Measurements from ENCODE around the gene CCSER1. TPM values are rescaled to one million over a fixed set of nuclear protein-coding genes. Genes with fewer than 3 reads are reported as not detected.

CCSER1 gene
- total and polyA plus RNA-seq, 4 donors, result 0.18 to 2.3 (median 1.2) TPM

GRCh38 chr4:91319556-91320268 lies 1192.5 kb downstream of the CCSER1 start:
- TF ChIP-seq NR2F2 (IDR thresholded peaks at IDR 0.05) (no peak), GABPA (IDR thresholded peaks at IDR 0.05 in 1 of 2, conservative IDR thresholded peaks at IDR 0.05 in 1 of 2) (no peak), YY1 (IDR thresholded peaks at IDR 0.05) (no peak), RAD21 (IDR thresholded peaks at IDR 0.05) (no peak), HNF4G (IDR thresholded peaks at IDR 0.05) (no peak), TAF1 (conservative IDR thresholded peaks at IDR 0.05) (no peak), FOXA2 (IDR thresholded peaks at IDR 0.05) (no peak), ATF3 (IDR thresholded peaks at IDR 0.05) (no peak), MAX (IDR thresholded peaks at IDR 0.05) (no peak), HNF4A (conservative IDR thresholded peaks at IDR 0.05) (no peak), JUND (IDR thresholded peaks at IDR 0.05) (no peak), SP1 (IDR thresholded peaks at IDR 0.05) (no peak), EGR1 (IDR thresholded peaks at IDR 0.05; ENCODE audit: low read depth in 2 of 2) (no peak), CTCF (IDR thresholded peaks at IDR 0.05; ENCODE audit: low read depth, low read length, missing input control) (no peak), REST (IDR thresholded peaks at IDR 0.05) (no peak), FOXA1 (IDR thresholded peaks at IDR 0.05) (no peak), RXRA (IDR thresholded peaks at IDR 0.05) (no peak), ZBTB33 (IDR thresholded peaks at IDR 0.05) (no peak)
- no peaks in the 10 kb centered on the region for H3K27me3 ChIP-seq (ENCODE audit: control insufficient read depth in 4 of 4, insufficient read depth in 4 of 4, low read length in 3 of 4)
- DNase-seq (ENCODE audit: low spot score), result no peak
- H3K9ac ChIP-seq (ENCODE audit: low read depth in 1 of 2, low read length in 2 of 2), result no peak overlapping the region
- no peaks in the 10 kb centered on the region for H3K36me3 ChIP-seq (ENCODE audit: control insufficient read depth in 4 of 4, insufficient read depth in 3 of 4, low read depth in 1 of 4, low read length in 3 of 4)
- 81% methylated on average over 4 of the region's 4 CpGs for whole genome bisulfite sequencing
- H3K9me3 ChIP-seq (ENCODE audit: control insufficient read depth in 4 of 4, low read length in 3 of 4), result peaks cover 0 to 3% (median 0%) of the 10 kb centered on the region in 4 donors
- no peaks in the 10 kb centered on the region for H3K4me1 ChIP-seq (ENCODE audit: control insufficient read depth in 4 of 4, insufficient read depth in 4 of 4, low read length in 3 of 4)
- no peak overlapping the region for H3K4me3 ChIP-seq (ENCODE audit: low read depth in 1 of 3, low read length in 3 of 3)
- no peak overlapping the region for H3K27ac ChIP-seq (ENCODE audit: low read depth in 1 of 2, low read length in 2 of 2)

Data from liver (tissue), 9 donors.